GM19193 (cell line): ENCODE data around the gene ZDHHC24.
A peak's percentile ranks its signal among the peaks of the same experiment; 100 is the strongest.

Experiments used
- POLR2A ChIP-seq: IDR thresholded peaks from 4 replicates; pipeline ENCODE4 v1.6.1; 2011; ENCODE audit not compliant: insufficient read depth, insufficient read length; ENCODE audit errors: extremely low read depth

Gene ZDHHC24, protein sequence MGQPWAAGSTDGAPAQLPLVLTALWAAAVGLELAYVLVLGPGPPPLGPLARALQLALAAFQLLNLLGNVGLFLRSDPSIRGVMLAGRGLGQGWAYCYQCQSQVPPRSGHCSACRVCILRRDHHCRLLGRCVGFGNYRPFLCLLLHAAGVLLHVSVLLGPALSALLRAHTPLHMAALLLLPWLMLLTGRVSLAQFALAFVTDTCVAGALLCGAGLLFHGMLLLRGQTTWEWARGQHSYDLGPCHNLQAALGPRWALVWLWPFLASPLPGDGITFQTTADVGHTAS

DNA sequence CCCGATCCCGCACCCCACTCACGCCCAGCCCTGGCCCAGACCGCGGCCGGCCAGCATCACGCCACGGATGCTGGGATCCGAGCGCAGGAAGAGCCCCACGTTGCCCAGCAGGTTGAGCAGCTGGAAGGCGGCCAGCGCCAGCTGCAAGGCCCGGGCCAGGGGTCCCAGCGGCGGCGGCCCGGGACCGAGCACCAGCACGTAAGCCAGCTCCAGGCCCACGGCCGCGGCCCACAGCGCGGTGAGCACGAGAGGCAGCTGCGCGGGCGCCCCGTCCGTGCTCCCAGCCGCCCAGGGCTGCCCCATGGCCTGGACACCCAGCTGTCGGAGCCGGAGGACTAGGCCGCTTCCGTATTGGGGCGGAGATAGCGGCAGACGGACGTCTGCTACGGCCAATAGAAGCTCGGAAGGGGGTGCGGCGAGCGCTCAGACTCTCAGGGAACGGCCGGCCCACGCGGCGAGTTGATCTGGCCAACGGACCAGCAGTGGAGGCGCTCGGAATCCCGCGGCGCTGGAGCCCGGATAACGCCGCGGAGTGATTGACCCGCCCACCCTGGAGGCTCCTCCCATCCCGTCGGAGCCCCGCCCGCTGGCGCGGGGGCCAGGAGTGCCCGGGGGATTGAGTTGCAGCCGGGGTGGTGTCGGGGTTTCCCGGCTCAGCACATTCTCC, at the start of gene ZDHHC24:
Gene ZDHHC24 (minus strand): TSS at position 348 of the 667 bp plus-strand sequence. CDS start 45 bp downstream, at position 303.
- TF ChIP-seq POLR2A, result peak; percentile 75

DNA sequence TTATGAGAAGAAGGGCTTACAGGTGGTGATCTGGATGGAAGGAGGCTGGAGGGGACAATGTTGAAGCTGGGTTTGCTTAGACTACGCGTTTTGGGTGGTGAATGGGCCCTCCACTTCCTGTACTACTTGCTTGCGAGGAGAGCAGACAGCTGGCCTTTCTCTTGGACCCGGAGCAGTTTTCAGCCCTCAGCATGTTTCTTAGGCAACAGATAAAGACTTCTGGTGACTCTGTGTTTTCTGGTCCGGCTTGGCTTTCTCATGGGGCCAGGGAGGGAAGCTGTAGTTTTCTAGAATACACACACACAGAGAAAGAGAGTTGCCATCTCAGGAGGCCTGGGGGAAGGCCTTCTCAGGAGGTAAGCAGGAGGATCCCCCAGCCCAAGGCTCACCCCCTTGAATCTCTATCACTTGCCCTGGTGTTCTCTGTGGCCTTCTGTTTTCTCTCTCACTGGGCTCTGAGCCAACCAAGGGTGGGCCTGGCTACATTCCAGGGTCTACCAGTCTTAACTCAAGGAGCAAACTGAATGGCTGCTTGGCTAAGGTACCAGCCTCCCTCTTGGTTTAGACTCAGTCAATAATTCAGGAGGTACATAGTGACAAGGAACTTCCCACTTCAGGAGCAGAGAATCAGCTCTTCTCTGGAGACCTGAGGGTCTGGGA, 49.5 kb upstream of the ZDHHC24 start:
- no peak for TF ChIP-seq POLR2A

DNA sequence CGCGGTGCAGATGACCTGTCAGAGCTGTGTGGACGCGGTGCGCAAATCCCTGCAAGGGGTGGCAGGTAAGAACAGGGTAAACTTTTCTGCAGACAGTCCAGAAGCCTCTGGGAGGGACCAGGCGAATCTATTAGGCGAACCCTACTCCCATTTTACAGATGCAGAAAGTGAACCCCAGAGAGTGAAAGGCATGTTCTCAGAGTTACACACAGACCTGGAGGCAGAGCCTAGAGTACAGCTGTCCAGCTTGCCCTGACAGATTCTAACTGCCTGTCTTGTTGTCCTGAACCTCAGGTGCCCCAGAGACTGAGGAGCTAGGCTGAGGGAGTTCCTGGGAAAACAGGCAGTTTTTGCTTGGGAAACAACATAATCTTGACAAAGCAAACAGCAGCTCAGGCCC, 47.8 kb upstream of the ZDHHC24 start:
- TF ChIP-seq POLR2A, result no peak

DNA sequence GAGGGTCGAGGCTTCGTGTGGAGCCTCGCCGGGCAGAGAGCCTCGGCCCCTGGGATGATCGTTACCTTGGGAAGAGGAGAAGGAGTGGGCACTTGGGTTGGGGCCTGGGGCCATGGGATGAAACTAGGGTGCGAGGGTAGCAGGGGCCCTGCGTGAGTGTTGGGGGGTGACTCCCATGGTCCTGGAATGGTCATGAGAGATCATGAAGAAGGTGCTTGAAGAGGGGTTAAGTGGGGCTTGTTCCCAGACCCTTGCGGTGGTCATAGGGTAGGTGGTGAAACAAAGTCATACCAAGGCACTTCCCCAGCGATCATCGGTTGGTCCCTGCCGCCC, 47.4 kb upstream of the ZDHHC24 start:
- TF ChIP-seq POLR2A, result no peak

DNA sequence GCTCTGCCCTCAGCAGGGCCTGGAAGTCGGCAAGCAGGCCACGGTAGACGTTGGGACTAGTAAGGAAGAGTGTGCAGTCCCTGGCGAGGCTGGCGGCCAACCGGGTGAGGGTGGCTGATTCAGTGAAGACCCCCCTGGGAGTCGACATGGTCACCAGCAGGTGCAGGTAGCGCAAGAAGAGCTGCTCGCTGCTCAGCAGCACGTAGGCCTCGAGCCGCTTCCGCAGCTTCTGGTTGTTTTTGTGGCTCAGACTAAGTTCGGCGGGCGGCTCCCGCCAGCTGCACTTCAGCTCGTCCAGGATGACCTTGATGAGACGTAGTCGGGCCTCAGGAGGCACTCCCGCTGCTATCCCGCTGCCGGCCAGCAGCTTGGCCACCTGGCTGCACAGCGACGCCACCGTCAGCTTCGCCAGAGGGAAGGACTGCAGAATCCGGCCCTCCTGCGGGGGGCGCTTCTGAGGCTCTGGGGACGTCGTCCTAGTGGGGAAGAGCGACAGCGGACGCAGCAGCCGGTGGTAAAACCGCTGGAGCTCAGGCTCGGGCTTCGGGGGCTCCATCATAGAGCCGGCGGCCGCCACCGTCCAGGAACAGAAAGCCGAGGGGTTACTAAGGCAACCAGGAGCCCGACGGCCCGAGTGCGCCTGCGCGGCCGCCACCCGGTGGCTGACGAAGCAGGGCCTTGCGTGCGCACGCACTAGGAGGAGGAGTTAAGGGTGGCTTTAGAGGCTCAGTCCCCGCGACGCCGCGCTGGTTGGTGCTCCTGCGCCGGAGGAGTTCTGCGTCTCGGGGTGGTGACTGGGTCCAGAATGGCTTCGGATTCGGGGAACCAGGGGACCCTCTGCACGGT, 46.8 kb upstream of the ZDHHC24 start, which contains the start of the genes CCDC87 and CCS:
Gene CCDC87 (minus strand): TSS at position 607 of the 846 bp plus-strand sequence. CDS start 48 bp downstream, at position 559.
Gene CCS (plus strand): TSS at position 729 of the 846 bp plus-strand sequence. CDS start 77 bp downstream, at position 806.
- TF ChIP-seq POLR2A, result peak; percentile 97

DNA sequence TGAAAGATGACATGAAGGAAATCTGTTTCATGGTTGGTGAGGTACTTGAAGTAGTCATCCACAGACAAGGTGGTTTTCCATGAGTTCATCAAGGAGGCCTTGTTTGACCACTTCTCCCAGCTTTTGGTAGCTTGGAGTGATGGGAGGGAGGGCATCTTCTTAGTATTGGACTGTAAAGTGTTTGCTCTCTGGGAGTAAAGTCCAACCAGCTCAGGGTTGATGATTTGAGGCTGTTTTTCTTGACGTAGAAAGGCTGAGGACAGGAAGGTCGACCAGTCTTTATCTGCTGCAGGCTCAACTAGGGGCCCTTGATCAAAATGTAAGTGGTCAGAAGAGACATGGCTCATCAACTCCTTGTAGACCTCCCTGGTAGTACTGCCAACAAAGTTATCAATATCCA, 45.3 kb upstream of the ZDHHC24 start:
- TF ChIP-seq POLR2A, result no peak

DNA sequence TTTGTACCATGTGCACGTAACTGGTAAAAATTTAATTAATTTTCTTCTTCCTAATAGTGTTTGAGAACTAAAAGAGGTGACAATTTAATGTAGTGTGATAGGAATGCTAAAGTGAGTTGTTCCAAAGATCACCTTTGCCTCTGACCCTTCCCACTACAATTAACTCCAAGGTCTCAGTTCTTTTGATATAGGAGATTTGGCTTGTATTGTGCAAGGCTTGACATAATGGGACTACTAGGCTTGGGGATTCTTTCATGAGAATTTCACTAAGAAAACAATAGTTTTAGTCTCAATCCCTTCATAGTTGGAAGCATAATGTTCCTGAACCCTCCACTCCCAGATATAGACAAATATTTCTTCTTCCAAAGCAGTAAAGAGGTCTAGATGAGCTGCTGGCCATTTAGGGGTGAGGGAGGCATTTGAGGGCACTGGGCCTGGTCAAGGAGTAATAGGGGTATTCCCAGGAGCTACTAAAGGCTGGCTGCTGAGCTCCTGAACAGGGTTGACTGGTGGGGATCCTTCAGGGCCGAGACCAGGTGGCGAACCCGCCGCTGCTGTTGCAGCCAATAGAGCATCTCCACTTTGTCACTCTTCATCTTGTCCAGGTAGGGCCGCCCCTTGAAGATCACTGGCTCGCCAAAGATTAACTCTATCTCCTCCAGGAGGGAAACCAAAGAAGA, 44.3 kb upstream of the ZDHHC24 start:
- TF ChIP-seq POLR2A, result no peak

DNA sequence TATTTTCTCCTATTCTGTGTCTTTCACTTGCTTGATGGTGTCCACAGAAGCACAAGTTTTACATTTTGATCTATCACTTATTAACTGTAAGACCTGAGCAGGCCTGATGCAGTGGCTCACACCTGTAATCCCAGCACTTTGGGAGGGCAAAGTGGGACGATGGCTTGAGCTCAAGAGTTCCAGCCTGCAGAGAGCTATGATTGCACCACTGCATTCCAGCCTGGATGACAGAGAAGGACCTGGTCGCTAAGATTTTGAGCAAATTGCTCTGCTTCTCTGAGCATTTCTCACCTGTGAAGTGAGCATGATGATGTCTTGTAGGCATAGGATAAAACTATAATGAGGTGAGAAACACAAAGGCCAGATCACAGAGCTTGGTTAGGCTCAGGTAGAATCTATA, 40.3 kb upstream of the ZDHHC24 start:
- TF ChIP-seq POLR2A, result no peak

DNA sequence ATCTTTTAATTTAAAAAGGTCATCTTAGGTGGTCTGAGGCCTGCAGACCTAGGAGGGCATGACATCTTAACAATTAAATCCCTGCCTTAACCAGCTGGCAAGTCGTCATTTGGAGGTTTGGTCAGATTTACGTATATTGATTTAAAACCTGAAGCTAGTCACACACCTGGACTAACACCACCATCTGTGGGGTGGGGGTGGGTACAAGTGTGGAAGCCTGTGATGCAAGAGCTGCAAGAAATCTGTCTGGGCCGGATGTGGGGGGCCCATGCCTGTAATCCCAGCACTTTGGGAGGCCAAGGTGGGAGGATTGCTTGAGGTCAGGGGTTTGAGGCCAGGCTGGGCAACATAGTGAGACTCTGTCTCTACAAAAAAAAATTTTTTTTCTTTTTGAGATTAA, 35.4 kb upstream of the ZDHHC24 start:
- no peak for TF ChIP-seq POLR2A

DNA sequence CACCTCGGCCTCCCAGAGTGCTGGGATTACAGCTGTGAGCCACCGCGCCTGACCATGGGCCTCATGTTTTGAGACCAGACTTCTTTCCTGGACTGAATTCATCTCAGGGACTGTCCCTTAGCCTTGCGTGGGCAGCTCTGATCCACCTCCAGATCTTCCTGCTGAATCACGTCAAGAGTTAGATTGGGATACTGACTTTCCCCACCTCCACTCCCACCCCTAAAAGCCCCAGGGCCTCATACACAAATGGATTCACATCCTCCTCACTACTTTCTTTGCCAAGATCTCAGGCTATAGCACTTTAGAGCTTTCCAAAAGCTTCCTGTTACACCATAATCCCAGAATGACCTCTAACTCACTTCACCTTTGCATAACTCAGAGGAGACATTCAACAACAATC, 35.0 kb upstream of the ZDHHC24 start:
- TF ChIP-seq POLR2A, result no peak

DNA sequence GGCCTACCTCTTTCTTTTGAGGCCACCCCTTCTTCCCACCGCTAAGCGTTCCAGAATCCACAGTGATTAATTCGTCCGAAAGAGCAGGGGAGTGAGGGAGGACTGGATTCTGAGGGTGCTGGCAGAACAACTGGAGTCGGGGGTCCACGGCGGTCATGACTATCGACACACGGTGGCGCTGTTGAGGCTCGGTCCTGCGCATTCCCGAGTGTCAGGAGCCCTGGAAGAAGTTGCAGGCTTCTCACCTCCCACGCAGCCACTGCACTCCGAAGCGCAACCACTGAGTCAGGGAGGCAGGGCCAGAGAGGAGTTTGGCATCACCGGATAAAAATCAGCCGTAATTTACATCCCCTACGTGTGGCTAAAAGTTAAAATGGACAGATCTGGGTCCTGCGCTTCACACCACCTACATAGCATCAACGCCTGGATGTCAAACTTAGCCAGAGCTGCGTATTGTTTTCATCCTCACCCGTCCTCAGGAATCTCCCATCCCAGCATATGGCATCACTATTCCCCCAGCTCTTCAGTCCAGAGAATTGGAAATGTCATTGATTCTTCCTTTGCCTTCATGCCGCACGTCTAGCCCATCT, 33.3 kb upstream of the ZDHHC24 start:
- no peak for TF ChIP-seq POLR2A

DNA sequence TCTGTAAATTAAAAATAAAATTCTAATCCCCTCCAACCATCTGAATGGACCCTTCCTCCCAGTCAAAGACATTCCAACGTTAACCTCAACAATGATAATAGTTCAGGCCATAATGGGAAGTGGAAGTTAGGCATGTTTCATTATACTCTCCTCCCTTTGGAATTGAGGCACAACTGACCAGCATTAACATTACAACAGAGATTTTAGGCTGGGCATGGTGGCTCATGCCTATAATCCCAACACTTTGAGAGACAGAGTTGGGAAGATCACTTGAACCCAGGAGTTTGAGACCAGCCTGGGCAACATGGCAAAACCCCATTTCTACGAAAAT, 25.0 kb upstream of the ZDHHC24 start:
- no peak for TF ChIP-seq POLR2A

DNA sequence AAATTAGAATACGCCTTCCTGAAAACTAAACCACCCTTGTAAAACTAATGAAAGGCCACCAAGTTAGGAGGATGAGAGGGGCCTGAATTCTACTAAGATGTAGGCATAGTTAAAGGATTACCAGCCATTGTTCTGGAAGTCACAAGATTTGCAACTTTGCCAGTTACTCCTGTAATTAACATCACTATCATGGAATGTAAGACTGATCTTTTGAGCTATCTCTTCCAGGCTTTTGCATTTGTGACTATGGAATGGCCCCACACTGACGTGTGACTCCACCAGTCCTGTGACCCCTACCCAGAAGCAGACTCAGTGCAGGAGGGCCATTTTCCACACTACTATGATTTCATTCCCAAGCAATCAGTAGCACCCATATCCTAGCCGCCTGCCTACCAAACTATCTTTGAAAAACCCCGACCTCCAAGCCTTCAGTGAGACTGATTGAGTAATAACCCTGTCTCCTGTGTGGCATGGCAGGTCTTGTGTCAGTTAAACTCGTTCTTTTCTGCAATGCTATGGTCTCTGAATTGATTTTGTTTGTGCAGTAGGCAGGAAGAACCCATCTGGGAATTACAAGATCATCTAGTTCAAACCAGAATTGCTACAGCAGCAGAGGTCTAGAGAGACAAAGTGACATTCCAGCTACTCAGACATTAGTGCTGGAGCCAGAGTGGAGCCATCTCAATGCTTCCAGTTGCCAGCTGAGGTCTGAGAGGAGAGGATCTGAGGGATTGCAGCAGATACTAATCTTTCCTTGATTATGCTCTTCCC, 24.4 kb upstream of the ZDHHC24 start:
- no peak for TF ChIP-seq POLR2A
